ENCODE measurements around the gene PXDN.

PXDN gene

DNA sequence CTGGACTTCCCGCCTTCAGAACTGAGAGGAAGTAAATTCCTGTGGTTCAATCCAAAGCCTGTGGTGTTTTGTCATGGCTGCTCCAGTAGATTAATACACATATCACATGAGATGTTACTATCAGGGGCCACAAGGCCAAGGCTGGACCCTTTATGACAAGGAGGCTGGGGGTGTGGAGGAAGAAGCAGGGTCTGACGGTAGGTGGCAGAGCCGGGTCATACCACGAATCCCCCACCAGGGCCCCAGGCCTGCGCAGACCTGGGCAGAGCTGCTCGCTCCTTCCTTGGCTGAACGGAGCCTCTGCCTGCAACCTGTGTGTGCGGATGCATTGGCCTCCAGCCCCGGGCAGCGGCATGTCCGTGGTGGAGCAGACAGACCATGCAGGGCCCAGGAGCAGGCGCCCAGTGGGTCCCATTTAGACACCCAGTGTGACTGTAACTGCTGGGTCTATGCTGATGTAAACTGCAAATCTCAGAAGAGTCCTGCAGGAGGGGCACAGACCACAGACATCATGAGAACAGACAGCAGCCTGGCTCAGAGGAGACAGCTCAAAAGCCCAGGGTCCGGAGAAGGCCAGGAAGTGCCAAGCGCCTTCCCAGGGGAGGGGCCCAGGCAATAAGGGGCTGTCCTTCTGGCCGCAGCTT lies 155.2 kb downstream of the PXDN start:
- no peak for DNase-seq

DNA sequence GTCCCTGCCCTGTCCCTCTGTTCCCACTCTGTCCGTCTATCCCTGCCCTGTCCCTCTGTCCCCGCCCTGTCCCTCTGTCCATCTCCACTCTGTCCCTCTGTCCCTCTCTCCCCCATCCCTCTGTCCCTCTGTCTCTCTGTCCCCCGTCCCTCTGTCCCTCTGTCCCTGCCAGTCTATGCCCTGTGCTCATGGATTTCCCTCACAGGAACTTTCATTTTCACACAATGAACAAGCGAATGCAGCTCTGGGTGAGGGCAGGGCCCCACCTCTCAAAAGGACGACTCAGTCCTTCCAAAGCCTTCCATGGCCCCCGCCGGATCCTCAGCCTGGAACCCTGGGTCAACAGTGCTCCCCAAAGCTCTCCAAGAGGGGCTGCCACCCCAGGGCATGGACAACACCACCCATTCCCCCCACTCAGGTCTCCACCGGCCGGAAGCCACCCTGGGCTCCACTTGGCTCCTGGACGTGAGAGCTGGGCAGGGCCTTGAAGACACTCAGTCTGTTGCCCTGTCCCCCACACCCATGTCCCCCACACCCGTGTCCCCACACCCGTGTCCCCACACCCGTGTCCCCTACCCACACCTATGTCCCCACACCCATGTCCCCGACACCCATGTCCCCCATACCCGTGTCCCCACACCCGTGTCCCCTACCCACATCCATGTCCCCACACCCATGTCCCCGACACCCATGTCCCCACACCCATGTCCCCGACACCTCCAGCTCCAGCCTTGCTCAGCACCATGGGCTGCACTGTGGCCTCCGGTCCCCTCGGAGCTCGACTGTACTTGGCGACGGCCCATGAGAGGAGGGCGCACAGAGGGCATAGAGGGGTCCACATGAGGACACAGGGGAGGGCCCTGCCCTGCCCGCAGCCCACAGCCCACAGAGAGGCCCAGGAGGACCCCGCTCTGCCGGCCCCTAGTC lies 156.0 kb downstream of the PXDN start:
- no peak for DNase-seq

DNA sequence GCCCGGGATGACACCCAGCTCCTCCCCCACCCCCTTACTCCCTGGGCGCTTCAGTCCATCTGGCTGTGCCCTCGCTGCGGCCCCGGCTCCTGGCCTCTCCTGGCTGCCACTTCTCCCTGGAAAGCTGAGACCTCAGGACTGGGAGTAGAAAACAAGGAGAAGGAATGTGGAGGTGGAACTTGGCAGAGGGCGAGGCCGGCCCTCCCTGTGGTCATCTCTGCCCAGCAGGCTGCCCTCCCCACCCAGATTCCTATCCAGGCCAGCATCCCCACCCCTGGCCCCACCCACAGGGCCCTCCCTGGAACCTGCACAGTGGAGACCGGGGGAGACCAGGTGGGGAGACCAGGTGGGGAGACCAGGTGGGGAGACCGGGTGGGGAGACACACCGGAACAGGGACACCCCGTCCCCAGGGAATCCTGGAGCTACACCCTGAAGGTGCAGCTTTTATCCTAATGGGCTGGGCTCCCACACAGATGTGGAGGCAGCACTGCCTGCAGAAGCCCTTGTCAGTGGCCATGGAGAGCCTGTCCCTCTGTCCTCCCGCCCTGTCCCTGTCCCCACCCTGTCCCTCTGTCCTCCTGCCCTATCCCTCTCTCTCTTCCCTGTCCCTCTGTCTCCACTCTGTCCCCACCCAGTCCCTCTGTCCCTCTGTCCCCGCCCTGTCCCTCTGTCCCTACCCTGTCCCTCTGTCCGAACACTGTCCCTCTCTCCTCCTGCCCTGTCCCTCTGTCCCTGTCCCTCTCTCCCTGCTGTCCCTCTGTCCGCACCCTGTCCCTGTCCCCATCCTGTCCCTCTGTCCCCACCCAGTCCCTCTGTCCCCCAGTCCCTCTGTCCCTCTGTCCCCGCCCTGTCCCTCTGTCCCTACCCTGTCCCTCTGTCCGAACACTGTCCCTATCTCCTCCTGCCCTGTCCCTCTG lies 157.1 kb downstream of the PXDN start:
- no peak for DNase-seq

DNA sequence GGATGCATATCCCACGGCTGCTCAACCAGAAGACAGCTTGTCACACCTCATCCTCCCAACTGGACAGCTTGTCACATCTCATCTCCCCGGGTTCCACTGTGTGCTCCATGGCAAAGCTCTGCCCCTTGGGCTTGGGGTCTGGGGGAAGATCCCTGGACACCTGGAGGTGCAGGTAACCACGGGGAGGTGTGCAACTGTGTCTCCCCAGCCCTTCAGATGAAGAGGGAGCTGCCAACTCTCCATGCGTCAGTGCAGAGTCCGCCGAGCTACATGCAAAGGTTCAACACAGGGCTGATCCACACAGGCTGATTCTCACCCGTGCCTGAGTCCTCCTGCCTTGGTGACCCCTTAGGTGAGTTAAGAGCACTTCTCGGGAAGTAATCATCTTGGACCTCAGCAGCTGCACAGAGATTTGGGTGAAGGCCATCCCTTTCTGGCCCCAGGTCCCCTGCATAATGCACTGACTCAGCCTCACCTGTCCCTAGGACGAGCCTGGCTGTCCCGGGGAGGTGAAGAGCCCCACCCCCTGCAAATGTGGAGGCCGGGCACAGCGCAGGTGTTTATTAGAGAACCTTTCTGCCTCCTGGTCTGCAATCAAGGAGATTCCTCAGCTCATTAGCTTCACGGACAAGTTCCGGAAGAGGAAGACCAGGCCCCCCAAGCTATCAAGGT lies 157.9 kb downstream of the PXDN start:
- DNase-seq, result no peak

DNA sequence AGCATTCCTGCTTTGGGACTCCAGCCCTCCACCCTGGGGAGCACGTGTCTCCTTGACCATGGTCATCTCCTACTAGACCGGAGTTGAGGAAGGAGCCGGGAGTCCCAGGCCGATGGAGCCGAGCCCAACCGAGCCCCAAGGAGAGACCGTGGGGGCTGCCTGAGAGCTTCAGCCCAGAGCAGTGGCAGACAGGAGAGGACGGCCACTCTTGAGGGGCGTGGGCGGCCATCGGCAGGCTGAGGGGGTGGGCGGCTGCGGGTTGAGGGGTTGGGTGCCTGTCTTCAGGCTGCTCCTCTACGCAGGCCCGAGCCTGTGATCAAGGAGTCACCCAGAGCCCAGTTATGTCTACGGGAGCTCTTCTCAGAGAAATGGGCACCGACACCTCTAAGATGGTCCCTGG lies 158.7 kb downstream of the PXDN start:
- DNase-seq, result no peak

DNA sequence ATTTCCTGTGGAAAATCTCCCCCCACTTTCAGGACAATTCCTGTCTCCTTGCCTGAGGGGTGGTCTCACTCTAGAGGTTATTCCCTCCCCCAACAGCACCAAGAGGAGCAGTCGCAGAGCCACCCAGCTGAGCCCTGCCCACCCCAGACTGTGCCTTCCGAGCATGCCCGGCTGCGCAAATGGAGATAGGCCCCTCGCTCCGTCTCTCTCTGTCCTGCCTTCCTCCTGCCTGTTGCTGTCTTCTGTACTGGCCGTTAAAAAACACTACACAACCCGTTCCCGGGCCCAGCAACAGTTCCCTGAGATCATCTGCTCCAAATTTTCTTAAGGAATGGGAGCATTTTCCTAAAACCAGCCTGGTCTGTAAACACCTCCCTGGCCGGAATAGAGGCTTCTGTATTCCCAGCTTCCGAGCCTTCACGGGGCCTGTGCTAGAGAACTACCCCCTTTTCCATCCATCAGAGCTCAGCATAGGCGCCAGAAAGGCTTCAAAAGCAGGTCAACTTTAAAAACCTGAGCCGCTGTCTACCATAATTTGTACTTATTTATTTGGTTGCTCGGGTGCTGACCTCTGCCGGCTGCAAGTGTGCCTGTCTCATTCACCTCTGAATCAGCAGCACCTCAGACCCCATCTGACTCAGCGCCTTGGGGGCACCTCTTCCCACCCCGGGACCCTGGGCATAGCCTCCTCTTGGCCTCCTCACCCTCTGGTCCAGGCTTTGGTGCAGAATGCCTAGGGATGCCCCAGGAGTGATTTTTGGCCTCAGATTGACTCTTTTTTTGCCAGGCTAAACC lies 159.4 kb downstream of the PXDN start:
- DNase-seq, result no peak

DNA sequence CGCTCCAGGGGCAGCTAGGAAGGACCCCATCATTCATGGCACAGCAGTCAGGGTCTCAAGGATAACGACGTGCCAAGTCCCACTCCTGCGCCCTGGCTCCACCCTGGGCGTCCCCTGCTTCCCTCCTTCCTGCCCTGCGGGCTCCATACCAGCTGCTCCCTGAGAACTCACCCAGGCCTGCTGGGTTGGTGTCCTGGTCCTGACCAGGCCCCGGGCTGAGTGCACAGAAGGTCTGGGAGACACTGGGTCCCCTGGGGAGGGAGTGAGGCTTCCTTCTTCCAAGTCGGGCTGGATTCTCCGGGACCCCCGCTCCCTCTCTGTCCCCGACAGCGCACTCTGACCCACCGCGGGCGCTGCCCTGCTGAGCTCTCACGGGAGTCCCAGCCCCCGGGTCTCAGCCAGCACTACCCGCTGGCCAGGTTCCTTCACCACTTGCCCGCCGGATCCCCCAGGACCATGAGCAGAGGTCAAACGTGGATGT lies 160.2 kb downstream of the PXDN start:
- DNase-seq, result no peak

DNA sequence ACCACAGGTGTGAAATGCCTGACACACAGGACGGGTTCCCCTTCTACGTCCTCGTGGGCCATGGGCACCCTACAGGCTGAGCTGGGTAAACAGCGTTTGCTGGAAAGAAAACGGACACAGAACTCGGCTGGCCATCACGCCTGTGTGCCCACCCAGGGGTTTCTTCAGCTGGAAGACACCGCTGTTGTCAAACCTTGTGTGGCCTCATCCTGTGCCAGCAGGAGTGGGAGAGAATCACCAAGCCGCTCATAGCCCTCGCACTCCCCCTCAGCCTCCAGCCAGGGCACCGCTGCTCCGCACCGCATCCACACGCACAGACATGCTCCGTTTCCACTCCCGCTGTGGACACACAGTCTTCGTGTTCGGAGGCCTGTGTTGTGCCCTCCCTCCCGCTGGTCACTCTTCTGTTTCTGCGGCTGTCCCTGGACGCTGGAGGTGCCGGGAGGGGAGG lies 161.4 kb downstream of the PXDN start:
- DNase-seq, result no peak

DNA sequence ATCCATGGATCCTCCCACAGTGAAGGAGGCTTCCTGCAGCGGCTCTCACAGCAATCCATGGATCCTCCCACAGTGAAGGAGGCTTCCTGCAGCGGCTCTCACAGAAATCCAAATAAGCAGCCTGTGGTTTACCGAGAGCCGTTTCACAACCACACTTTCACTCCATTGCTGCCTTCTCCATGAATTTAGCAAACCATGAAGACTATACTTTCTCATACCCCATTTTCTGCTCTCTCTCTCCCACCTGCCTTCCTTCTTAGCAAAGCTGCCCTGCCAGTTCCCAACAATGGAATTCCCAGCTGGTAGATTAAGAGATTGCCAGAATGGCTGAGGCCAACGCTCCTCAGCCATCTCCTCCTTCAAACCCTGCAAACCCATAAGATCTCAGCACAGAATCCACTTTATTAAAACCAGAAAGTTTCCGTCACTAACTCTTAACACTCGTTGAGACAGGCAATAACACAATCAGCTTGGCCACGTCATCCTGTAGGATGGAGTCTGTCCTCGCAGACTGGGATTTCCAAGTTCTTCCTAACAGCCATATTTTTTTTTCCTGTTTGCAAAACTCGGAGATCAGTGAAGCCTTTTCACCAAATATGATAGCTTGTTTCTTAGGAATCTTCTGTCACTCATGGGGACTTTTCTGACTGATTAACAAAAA lies 162.2 kb downstream of the PXDN start:
- DNase-seq, result no peak
